MM.1S (cell line): ENCODE results near the gene RUSC1.
A peak's percentile ranks its signal among the peaks of the same experiment; 100 is the strongest.

Experiments used
- DNase-seq: peaks from one replicate; pipeline ENCODE4 v3.0.0-alpha.2; 2015
- H2AFZ ChIP-seq: fragments of 300-600 bp; sonication (generic); 2 replicates; pipeline ENCODE4 v1.6.0; 2016; ENCODE audit warnings: antibody characterized with exemption, low read length
- H3F3A ChIP-seq: fragments of 300-600 bp; sonication (generic); 2 replicates; pipeline ENCODE4 v1.6.1; 2016; ENCODE audit warnings: mild to moderate bottlenecking, antibody characterized with exemption, low read length, moderate library complexity, mixed read lengths; ENCODE audit not compliant: insufficient read depth
- H3K27ac ChIP-seq: fragments of 300-600 bp; sonication (generic); 2 replicates; pipeline ENCODE4 v1.5.1; 2016; ENCODE audit warnings: mild to moderate bottlenecking, low read length
- H3K27me3 ChIP-seq: fragments of 300-600 bp; sonication (generic); replicated peaks from 2 replicates; pipeline ENCODE4 v1.6.0; 2016; ENCODE audit warnings: low read length; ENCODE audit not compliant: insufficient read depth
- H3K36me3 ChIP-seq: fragments of 300-600 bp; sonication (generic); replicated peaks from 2 replicates; pipeline ENCODE4 v1.6.1; 2016; ENCODE audit warnings: mild to moderate bottlenecking, low read length, mixed read lengths; ENCODE audit not compliant: insufficient read depth
- H3K4me1 ChIP-seq: fragments of 300-600 bp; sonication (generic); 2 replicates; pipeline ENCODE4 v1.6.1; 2016; ENCODE audit warnings: low read length, mixed read lengths
- H3K4me2 ChIP-seq: fragments of 300-600 bp; sonication (generic); 2 replicates; pipeline ENCODE4 v1.6.0; 2016; ENCODE audit warnings: low read depth, low read length
- H3K4me3 ChIP-seq: fragments of 300-600 bp; sonication (generic); 2 replicates; pipeline ENCODE4 v1.5.1; 2016; ENCODE audit warnings: low read length, mixed read lengths
- H3K79me2 ChIP-seq: fragments of 300-600 bp; sonication (generic); 2 replicates; pipeline ENCODE4 v1.6.1; 2016; ENCODE audit warnings: mixed run types, low read length, mixed read lengths
- H3K9ac ChIP-seq: fragments of 300-600 bp; sonication (generic); 2 replicates; pipeline ENCODE4 v1.6.1; 2016; ENCODE audit warnings: low read length, mixed read lengths
- H3K9me2 ChIP-seq: fragments of 300-600 bp; sonication (generic); replicated peaks from 2 replicates; pipeline ENCODE4 v1.6.1; 2016; ENCODE audit warnings: mild to moderate bottlenecking, low read length, mixed read lengths; ENCODE audit not compliant: insufficient read depth
- H3K9me3 ChIP-seq: fragments of 300-600 bp; sonication (generic); replicated peaks from 2 replicates; pipeline ENCODE4 v1.6.1; 2016; ENCODE audit warnings: mild to moderate bottlenecking, low read length, mixed read lengths; ENCODE audit not compliant: insufficient read depth
- H4K20me1 ChIP-seq: fragments of 300-600 bp; sonication (generic); 2 replicates; pipeline ENCODE4 v1.6.1; 2016; ENCODE audit warnings: mild to moderate bottlenecking, low read length, moderate library complexity, mixed read lengths; ENCODE audit not compliant: insufficient read depth
- EZH2 ChIP-seq: fragments of 300-600 bp; sonication (generic); optimal IDR thresholded peaks from 2 replicates; pipeline ENCODE3; 2017; ENCODE audit warnings: low read depth, mild to moderate bottlenecking, antibody characterized with exemption, low read length, mixed read lengths
- EZH2phosphoT487 ChIP-seq: fragments of 300-600 bp; sonication (generic); IDR thresholded peaks from 2 replicates; pipeline ENCODE4 v1.6.1; 2018; ENCODE audit warnings: antibody characterized with exemption, low read length
- TF ChIP-seq, protein P1 (sequence below): fragments of 300-600 bp; sonication (generic); IDR thresholded peaks from 2 replicates; pipeline ENCODE4 v1.5.1; 2016; ENCODE audit warnings: antibody characterized with exemption, low read length, mixed read lengths

The RUSC1 gene

DNA sequence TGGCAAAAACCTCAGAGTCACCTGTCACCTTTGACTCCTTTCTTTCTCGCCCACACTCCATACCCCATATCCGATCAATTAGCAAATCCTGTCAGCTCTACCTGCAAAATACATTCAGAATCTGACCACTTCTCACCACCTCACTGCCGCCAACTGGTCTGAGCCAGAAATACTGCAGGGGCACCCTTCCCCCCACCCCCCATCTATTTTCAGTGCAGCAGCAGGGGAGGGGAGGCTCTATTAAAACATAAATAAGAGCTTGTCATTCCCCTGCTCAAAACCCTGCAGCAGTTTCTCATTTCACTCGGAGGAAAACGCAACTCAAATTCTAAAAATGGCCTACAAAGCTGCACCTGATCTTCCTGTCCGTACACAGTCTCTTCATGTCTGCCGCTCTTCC, 23.3 kb upstream of the RUSC1 start:
- Histone ChIP-seq H3K27me3 (0 out of 2 replicates have a peak, but pooled peaks cover 6% of the 10 kb centered on the region), H3K4me2 (peak overlapping the region; percentile 80)
- TF ChIP-seq EZH2, result no peak
- TF ChIP-seq, protein P1, sequence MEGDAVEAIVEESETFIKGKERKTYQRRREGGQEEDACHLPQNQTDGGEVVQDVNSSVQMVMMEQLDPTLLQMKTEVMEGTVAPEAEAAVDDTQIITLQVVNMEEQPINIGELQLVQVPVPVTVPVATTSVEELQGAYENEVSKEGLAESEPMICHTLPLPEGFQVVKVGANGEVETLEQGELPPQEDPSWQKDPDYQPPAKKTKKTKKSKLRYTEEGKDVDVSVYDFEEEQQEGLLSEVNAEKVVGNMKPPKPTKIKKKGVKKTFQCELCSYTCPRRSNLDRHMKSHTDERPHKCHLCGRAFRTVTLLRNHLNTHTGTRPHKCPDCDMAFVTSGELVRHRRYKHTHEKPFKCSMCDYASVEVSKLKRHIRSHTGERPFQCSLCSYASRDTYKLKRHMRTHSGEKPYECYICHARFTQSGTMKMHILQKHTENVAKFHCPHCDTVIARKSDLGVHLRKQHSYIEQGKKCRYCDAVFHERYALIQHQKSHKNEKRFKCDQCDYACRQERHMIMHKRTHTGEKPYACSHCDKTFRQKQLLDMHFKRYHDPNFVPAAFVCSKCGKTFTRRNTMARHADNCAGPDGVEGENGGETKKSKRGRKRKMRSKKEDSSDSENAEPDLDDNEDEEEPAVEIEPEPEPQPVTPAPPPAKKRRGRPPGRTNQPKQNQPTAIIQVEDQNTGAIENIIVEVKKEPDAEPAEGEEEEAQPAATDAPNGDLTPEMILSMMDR, result peak; percentile 28; the same call in 1 of the 2 replicates
- TF ChIP-seq EZH2phosphoT487, result no peak

DNA sequence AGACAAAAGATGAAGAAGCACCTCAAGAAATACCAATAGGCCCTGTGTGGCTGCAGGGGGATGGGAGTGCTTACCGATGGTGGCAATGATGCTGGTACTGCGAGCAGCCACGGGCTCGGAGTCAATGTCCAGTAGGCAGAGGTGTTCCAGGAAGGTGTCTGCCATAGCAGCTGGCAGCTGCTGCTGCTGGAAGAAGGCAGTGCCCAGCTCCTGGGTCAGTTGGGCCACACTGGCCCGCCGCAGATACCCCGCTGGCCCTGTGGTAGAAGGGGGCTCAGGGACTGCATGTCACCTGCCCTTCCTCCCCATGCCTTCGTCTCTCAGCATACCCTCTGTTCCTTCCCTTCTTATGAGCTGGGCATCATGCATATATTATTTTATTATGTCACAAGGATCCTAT, 20.7 kb upstream of the RUSC1 start:
- no peak overlapping the region for H3K27ac ChIP-seq
- TF ChIP-seq EZH2 (no peak), EZH2phosphoT487 (no peak)
- TF ChIP-seq, protein P1, result no peak
- H3K36me3 ChIP-seq, result no peaks in the 10 kb centered on the region
- no peaks in the 10 kb centered on the region for H4K20me1 ChIP-seq
- H3K9me3 ChIP-seq, result no peaks in the 10 kb centered on the region
- no peak overlapping the region for H2AFZ ChIP-seq
- no peaks in the 10 kb centered on the region for H3K27me3 ChIP-seq
- no peak overlapping the region for H3K4me3 ChIP-seq
- H3K9ac ChIP-seq, result no peak overlapping the region
- no peak overlapping the region for H3K4me2 ChIP-seq
- H3K79me2 ChIP-seq, result no peaks in the 10 kb centered on the region
- DNase-seq, result no peak
- peaks cover 13% of the 10 kb centered on the region for H3F3A ChIP-seq
- H3K9me2 ChIP-seq, result no peaks in the 10 kb centered on the region
- peaks cover 15% of the 10 kb centered on the region for H3K4me1 ChIP-seq

More for the DNA sequence above, 23.3 kb upstream of the RUSC1 start:
- Histone ChIP-seq H3K4me1 (peaks cover 15% of the 10 kb centered on the region), H3K9ac (peak overlapping the region; percentile 37; the same call in 1 of the 2 replicates), H4K20me1 (no peaks in the 10 kb centered on the region), H3K9me2 (no peaks in the 10 kb centered on the region), H3K36me3 (no peaks in the 10 kb centered on the region), H2AFZ (peak overlapping the region; percentile 71), H3K27ac (peak overlapping the region; percentile 68), H3F3A (peaks cover 13% of the 10 kb centered on the region), H3K4me3 (peak overlapping the region; percentile 37), H3K9me3 (no peaks in the 10 kb centered on the region), H3K79me2 (no peaks in the 10 kb centered on the region)
- DNase-seq, result peak; percentile 83

DNA sequence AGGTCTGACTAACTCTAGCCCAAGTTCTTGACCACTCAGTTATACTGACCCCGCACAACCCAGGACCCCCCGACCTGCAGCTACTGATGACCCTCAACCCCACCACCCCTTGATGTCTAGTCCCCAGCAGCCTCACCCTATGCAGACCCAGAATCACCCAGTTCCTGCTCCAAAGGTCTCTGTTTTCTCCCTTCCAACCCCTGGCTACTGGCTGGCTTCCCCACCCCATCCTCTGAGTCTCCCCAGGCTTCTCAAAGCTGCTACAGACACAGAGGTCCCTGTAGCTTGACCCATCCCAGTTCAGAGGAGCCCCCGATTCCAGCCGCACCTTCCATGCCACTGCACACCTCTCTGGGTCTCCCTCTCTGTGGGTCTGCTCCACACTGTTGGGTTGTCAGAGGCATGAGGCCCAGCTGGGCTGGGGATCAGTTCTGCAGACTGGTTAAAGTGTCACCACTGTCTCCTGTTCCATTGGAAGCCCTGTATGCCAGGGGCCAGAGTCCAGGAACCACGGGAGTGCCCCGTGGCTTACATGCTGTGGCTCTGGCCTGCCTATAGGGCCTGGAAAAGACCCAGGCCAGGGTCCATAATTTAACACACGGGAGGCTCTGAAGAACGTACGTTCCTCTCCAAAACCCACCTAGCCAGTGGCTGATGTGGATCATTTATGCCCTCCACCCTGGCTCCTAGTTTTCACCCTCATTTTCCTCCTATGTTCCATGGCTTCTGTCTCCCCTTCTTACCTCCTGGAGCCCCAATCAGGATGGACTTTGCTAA, 20.0 kb upstream of the RUSC1 start:
- Histone ChIP-seq H3K4me2 (no peak overlapping the region), H2AFZ (no peak overlapping the region), H3K9ac (no peak overlapping the region), H3K36me3 (no peaks in the 10 kb centered on the region), H3K4me1 (peaks cover 15% of the 10 kb centered on the region), H3K27ac (no peak overlapping the region), H3K4me3 (no peak overlapping the region), H3K9me2 (no peaks in the 10 kb centered on the region), H3K27me3 (no peaks in the 10 kb centered on the region), H3F3A (peaks cover 13% of the 10 kb centered on the region), H3K9me3 (no peaks in the 10 kb centered on the region), H4K20me1 (no peaks in the 10 kb centered on the region), H3K79me2 (no peaks in the 10 kb centered on the region)
- TF ChIP-seq EZH2 (no peak), EZH2phosphoT487 (no peak)
- TF ChIP-seq, protein P1, result no peak
- DNase-seq, result no peak
